ENCODE measurements around the gene DDX56.

The DDX56 gene

GRCh38 chr7:44539669-44540506 is 33.8 kb downstream of the DDX56 start:
- no peaks in the 10 kb centered on the region for H3K27me3 ChIP-seq
- H3K4me1 ChIP-seq (ENCODE audit: control insufficient read depth in 1 of 2, insufficient read depth in 1 of 2, low read depth in 1 of 2, low read length in 1 of 2) = no peaks in the 10 kb centered on the region
- TF ChIP-seq CTCF (IDR thresholded peaks at IDR 0.05) = no peak
- no peak overlapping the region for H3K4me3 ChIP-seq (ENCODE audit: low read depth in 1 of 2, low read length in 1 of 2)
- no peaks in the 10 kb centered on the region for H3K9me3 ChIP-seq
- H3K36me3 ChIP-seq = no peaks in the 10 kb centered on the region
- H3K27ac ChIP-seq = no peak overlapping the region

- Histone ChIP-seq H3K9me3 (no peaks in the 10 kb centered on the region), H3K4me3 (ENCODE audit: low read depth in 1 of 2, low read length in 1 of 2) (no peak overlapping the region), H3K36me3 (no peaks in the 10 kb centered on the region), H3K4me1 (ENCODE audit: control insufficient read depth in 1 of 2, insufficient read depth in 1 of 2, low read depth in 1 of 2, low read length in 1 of 2) (no peaks in the 10 kb centered on the region), H3K27me3 (no peaks in the 10 kb centered on the region), H3K27ac (no peak overlapping the region)
- TF ChIP-seq CTCF (IDR thresholded peaks at IDR 0.05) = no peak
Measured at GRCh38 chr7:44538798-44539668, 34.7 kb downstream of the DDX56 start.

- no peak for TF ChIP-seq CTCF (IDR thresholded peaks at IDR 0.05)
- H3K36me3 ChIP-seq = no peaks in the 10 kb centered on the region
- no peak overlapping the region for H3K4me3 ChIP-seq (ENCODE audit: low read depth in 1 of 2, low read length in 1 of 2)
- H3K9me3 ChIP-seq = no peaks in the 10 kb centered on the region
- no peak overlapping the region for H3K27ac ChIP-seq
- H3K4me1 ChIP-seq (ENCODE audit: control insufficient read depth in 1 of 2, insufficient read depth in 1 of 2, low read depth in 1 of 2, low read length in 1 of 2) = no peaks in the 10 kb centered on the region
- H3K27me3 ChIP-seq = no peaks in the 10 kb centered on the region
Measured at GRCh38 chr7:44538093-44538797, 35.5 kb downstream of the DDX56 start.

GRCh38 chr7:44537442-44537841 is 36.3 kb downstream of the DDX56 start:
- no peaks in the 10 kb centered on the region for H3K9me3 ChIP-seq
- no peak overlapping the region for H3K27ac ChIP-seq
- H3K4me3 ChIP-seq (ENCODE audit: low read depth in 1 of 2, low read length in 1 of 2) = no peak overlapping the region
- H3K27me3 ChIP-seq = no peaks in the 10 kb centered on the region
- no peak for TF ChIP-seq CTCF (IDR thresholded peaks at IDR 0.05)
- H3K36me3 ChIP-seq = no peaks in the 10 kb centered on the region
- H3K4me1 ChIP-seq (ENCODE audit: control insufficient read depth in 1 of 2, insufficient read depth in 1 of 2, low read depth in 1 of 2, low read length in 1 of 2) = no peaks in the 10 kb centered on the region

- H3K27ac ChIP-seq = no peak overlapping the region
- H3K9me3 ChIP-seq = no peaks in the 10 kb centered on the region
- H3K36me3 ChIP-seq = no peaks in the 10 kb centered on the region
- H3K4me1 ChIP-seq (ENCODE audit: control insufficient read depth in 1 of 2, insufficient read depth in 1 of 2, low read depth in 1 of 2, low read length in 1 of 2) = no peaks in the 10 kb centered on the region
- no peaks in the 10 kb centered on the region for H3K27me3 ChIP-seq
- TF ChIP-seq CTCF (IDR thresholded peaks at IDR 0.05) = no peak
- H3K4me3 ChIP-seq (ENCODE audit: low read depth in 1 of 2, low read length in 1 of 2) = no peak overlapping the region
Measured at GRCh38 chr7:44536090-44536489, 37.6 kb downstream of the DDX56 start.

Measured in neutrophil (primary cell).